K562 (cell line): Measurements from ENCODE around the gene OR9G4. TPM values are rescaled to one million over a fixed set of nuclear protein-coding genes. Genes with fewer than 3 reads are reported as not detected.

Experiments used
- ATAC-seq: fragments of 200-7000 bp; cut with Tn5 transposase; 3 replicates; pipeline ENCODE4 v1.9.1; 2020; ENCODE audit warnings: moderate library complexity
- BruUV-seq: library from RNA; stranded (reverse); fragments of 400-500 nt; replicated peaks from 2 replicates; lab custom pipeline; 2021; lab: Mats Ljungman, UMichigan
- CTCF ChIA-PET: fragments of 300-600 bp; formaldehyde crosslinking; extraction: SDS; loops from one replicate; lab custom pipeline; 2021; ENCODE audit warnings: low intra/inter-chr PET ratio; lab: Yijun Ruan, JAX
- POLR2A ChIA-PET: fragments of 300-600, 350-650 bp; sonication (Branson Sonifier 250); formaldehyde crosslinking; extraction: SDS; loops from one replicate; lab custom pipeline; 2021; ENCODE audit warnings: antibody characterized with exemption, inconsistent platforms; lab: Yijun Ruan, JAX
- DNase-seq, 4 experiments: peaks; one replicate each; pipeline versions ENCODE4 v3.0.0 to v3.0.0-alpha.2; 2011 to 2018; ENCODE audit warnings: low spot score in 3 of 4, mixed read lengths in 3 of 4; ENCODE audit errors: extremely low read depth in 1 of 4
- FAIRE-seq: peaks from 2 replicates; lab custom pipeline; 2011; peaks lifted over from hg19 to GRCh38; lab: Jason Lieb, UNC
- H2AFZ ChIP-seq: 2 replicates; pipeline ENCODE4 v1.6.0; 2011; ENCODE audit warnings: low read depth, low read length, control low read depth, inconsistent platforms
- H3K27ac ChIP-seq: fragments of 200-600 bp; 3 replicates; pipeline ENCODE4 v1.8.0; 2011; ENCODE audit warnings: low read depth, mild to moderate bottlenecking, control low read depth, inconsistent platforms, low read length, moderate library complexity, mixed read lengths; ENCODE audit errors: extremely low read depth
- H3K27me3 ChIP-seq, 2 experiments: fragments of 300-600 bp in 1 of 2; 2 replicates in 1 of 2; 3 replicates in 1 of 2; pipeline versions ENCODE4 v1.6.0 to v1.8.0; 2011; ENCODE audit warnings: inconsistent platforms in 2 of 2, low read length in 2 of 2, mild to moderate bottlenecking in 1 of 2, mixed read lengths in 1 of 2, moderate library complexity in 1 of 2; ENCODE audit not compliant: control insufficient read depth in 2 of 2, insufficient read depth in 2 of 2
- H3K36me3 ChIP-seq: fragments of 300-600 bp; 3 replicates; pipeline ENCODE4 v1.8.0; 2011; ENCODE audit warnings: mild to moderate bottlenecking, low read length, inconsistent platforms; ENCODE audit not compliant: control insufficient read depth, insufficient read depth
- H3K4me1 ChIP-seq, 2 experiments: fragments of 200-600 bp in 1 of 2; replicated peaks in 1 of 2; 2 replicates in 1 of 2; 3 replicates in 1 of 2; pipeline versions ENCODE4 v1.5.1 to v1.8.0; 2011; ENCODE audit warnings: inconsistent platforms in 2 of 2, low read length in 2 of 2, mild to moderate bottlenecking in 1 of 2, mixed read lengths in 1 of 2, moderate library complexity in 1 of 2; ENCODE audit not compliant: control insufficient read depth in 2 of 2, insufficient read depth in 2 of 2
- H3K4me2 ChIP-seq: 2 replicates; pipeline ENCODE4 v1.6.1; 2011; ENCODE audit warnings: low read length, control low read depth, inconsistent platforms, mixed read lengths; ENCODE audit not compliant: insufficient read depth
- H3K4me3 ChIP-seq: fragments of 200-600 bp; sonication (generic), shearing (Covaris generic); 2 replicates; pipeline ENCODE4 v1.5.1; 2016; ENCODE audit warnings: control low read depth, inconsistent platforms
- H3K79me2 ChIP-seq: fragments of 200-600 bp; 3 replicates; pipeline ENCODE4 v1.8.0; 2011; ENCODE audit warnings: low read length, inconsistent platforms; ENCODE audit not compliant: control insufficient read depth, insufficient read depth
- H3K9ac ChIP-seq, 2 experiments: 2 replicates each; pipeline versions ENCODE4 v1.6.0 to v1.6.1; 2011; ENCODE audit warnings: low read depth in 2 of 2, low read length in 2 of 2, control low read depth in 1 of 2, inconsistent platforms in 1 of 2, mild to moderate bottlenecking in 1 of 2, mixed read lengths in 1 of 2; ENCODE audit not compliant: insufficient read depth in 1 of 2
- H3K9me1 ChIP-seq: one replicate; pipeline ENCODE4 v1.6.0; 2011; ENCODE audit warnings: inconsistent platforms, mild to moderate bottlenecking, low read length, moderate library complexity; ENCODE audit not compliant: control insufficient read depth, insufficient read depth
- H3K9me3 ChIP-seq: replicated peaks from 2 replicates; pipeline ENCODE4 v1.5.1; 2011; ENCODE audit warnings: low read depth, low read length, inconsistent platforms; ENCODE audit not compliant: control insufficient read depth, insufficient read depth
- H4K20me1 ChIP-seq: replicated peaks from 2 replicates; pipeline ENCODE4 v1.6.1; 2011; ENCODE audit warnings: low read length, inconsistent platforms, mixed read lengths; ENCODE audit not compliant: control insufficient read depth, insufficient read depth
- BACH1 ChIP-seq: fragments of 200-800 bp; sonication (Bioruptor generic); IDR thresholded peaks from 2 replicates; pipeline ENCODE4 v1.6.1; 2016; ENCODE audit warnings: missing genetic modification characterization, missing compliant biosample characterization
- BDP1 ChIP-seq: IDR thresholded peaks from 3 replicates; pipeline ENCODE4 v1.6.1; 2011; ENCODE audit not compliant: insufficient read length, insufficient read depth
- CBX3 ChIP-seq, 2 experiments: IDR thresholded peaks; 1 replicate in 1 of 2; 2 replicates in 1 of 2; pipeline ENCODE4 v1.6.1; 2012; ENCODE audit warnings: inconsistent platforms in 2 of 2, low read length in 2 of 2, borderline replicate concordance in 1 of 2, control low read depth in 1 of 2
- PREB ChIP-seq: sonication (generic); formaldehyde crosslinking; IDR thresholded peaks from 2 replicates; pipeline ENCODE4 v1.8.1; 2023; ENCODE audit warnings: mild to moderate bottlenecking, missing genetic modification reagents
- PTBP1 ChIP-seq: fragments of 200-400 bp; formaldehyde crosslinking; IDR thresholded peaks from 2 replicates; pipeline ENCODE4 v1.6.1; 2017; ENCODE audit warnings: low read depth, low read length
- RBBP5 ChIP-seq: fragments of 200-600 bp; sonication (generic); IDR thresholded peaks from 2 replicates; pipeline ENCODE4 v1.6.1; 2012; ENCODE audit warnings: borderline replicate concordance, mild to moderate bottlenecking, low read length, control low read depth, inconsistent platforms; ENCODE audit not compliant: insufficient read depth, poor library complexity, severe bottlenecking
- RFX7 ChIP-seq: fragments of 250-450 bp; sonication (Bioruptor Pico); IDR thresholded peaks from 2 replicates; pipeline ENCODE4 v1.5.1; 2021; ENCODE audit warnings: mild to moderate bottlenecking
- SIX5 ChIP-seq, 2 experiments: IDR thresholded peaks; 2 replicates each; pipeline ENCODE4 v1.6.1; 2011; ENCODE audit warnings: low read length in 2 of 2, borderline replicate concordance in 1 of 2, low read depth in 1 of 2, mild to moderate bottlenecking in 1 of 2, moderate library complexity in 1 of 2; ENCODE audit not compliant: insufficient read depth in 1 of 2
- ZBTB1 ChIP-seq: sonication (generic); formaldehyde crosslinking; IDR thresholded peaks from 2 replicates; pipeline ENCODE4 v1.8.1; 2023; ENCODE audit warnings: missing genetic modification reagents, low read depth, mild to moderate bottlenecking, borderline replicate concordance
- ZNF224 ChIP-seq: sonication (generic); formaldehyde crosslinking; IDR thresholded peaks from 2 replicates; pipeline ENCODE4 v1.8.0; 2022; ENCODE audit warnings: mild to moderate bottlenecking, missing genetic modification reagents
- ZNF431 ChIP-seq: sonication (generic); formaldehyde crosslinking; IDR thresholded peaks from 2 replicates; pipeline ENCODE4 v1.8.0; 2022; ENCODE audit warnings: mild to moderate bottlenecking, missing genetic modification reagents
- ZNF561 ChIP-seq: fragments of 450-650 bp; formaldehyde crosslinking; conservative IDR thresholded peaks from 2 replicates; pipeline ENCODE4 v1.4.0; 2020; ENCODE audit warnings: mild to moderate bottlenecking, moderate library complexity
- WGBS: fragments of 100-300 bp; shearing (Covaris generic); methylation state at CpG from one replicate; pipeline ENCODE4 v1.1.6; 2016; ENCODE audit warnings: low coverage, mixed read lengths; ENCODE audit not compliant: insufficient coverage; ENCODE audit errors: missing lambda C conversion rate; 5-methylcytosine and 5-hydroxymethylcytosine counted together
- in situ Hi-C: fragments of 300-500 bp; cut with MboI; formaldehyde crosslinking; loops from 4 replicates; pipeline ENCODE4 v1.15.0; 2018; ENCODE audit warnings: inconsistent platforms, mixed read lengths
- intact Hi-C: fragments of 100-400 bp; cut with micrococcal nuclease; formaldehyde crosslinking; loops from 2 replicates; pipeline ENCODE4 v1.14.2; 2022
- polyA plus RNA-seq, 8 experiments: library from polyadenylated mRNA; depleted of rRNA in 4 of 8; stranded (reverse) in 5 of 8; unstranded in 3 of 8; fragments of >200 nt; fragmentation: Nextera tagmentation in 2 of 8; fragmentation: Illumina TruSeq in 1 of 8; extraction: Ambion mirVana in 2 of 8; extraction: Trizol in 1 of 8; gene quantifications; 2 replicates each; pipeline versions ENCODE4 v1.2.1 to v1.2.3, GENCODE V29; 2011 to 2014; ENCODE audit warnings: inconsistent platforms in 1 of 8, missing spikeins in 1 of 8
- total RNA-seq, 7 experiments: library from RNA; depleted of rRNA in 6 of 7; stranded (reverse); fragments of >200 nt in 6 of 7; fragmentation: Illumina TruSeq in 2 of 7; extraction: Trizol in 2 of 7; gene quantifications; 2 replicates each; pipeline versions ENCODE4 v1.2.1 to v1.2.3, GENCODE V29; 2011 to 2021; ENCODE audit warnings: low replicate concordance in 1 of 7
- TF ChIP-seq, protein P1 (sequence below): fragments of 450-650 bp; IDR thresholded peaks from 2 replicates; pipeline ENCODE4 v1.6.1; 2014; ENCODE audit warnings: low read depth, mild to moderate bottlenecking, moderate library complexity, borderline replicate concordance

Gene OR9G4
- total and polyA plus RNA-seq, 9 of the 15 experiments (the other 6 are each of a cell fraction or from before 2014, with no cell fraction given): not detected

- Histone ChIP-seq H3K27ac (no peak overlapping the region), H3K36me3 (no peaks in the 10 kb centered on the region), H2AFZ (no peak overlapping the region), H3K9me3 (no peaks in the 10 kb centered on the region; the same call in none of the 2 replicates), H3K9ac (no peak overlapping the region), H3K4me1 (no peaks in the 10 kb centered on the region), H3K9me1 (no peaks in the 10 kb centered on the region)
- in situ Hi-C loops: no loop called here
- DNase-seq (no peak), ATAC-seq (no peak)
- POLR2A ChIA-PET: no interaction called here
- intact Hi-C loops: no loop called here
- TF ChIP-seq RFX7 (no peak), ZNF224 (CRISPR knock-in tag) (no peak), CBX3 (IDR thresholded peaks at IDR 0.05; ENCODE audit: borderline replicate concordance in 1 of 2, low read length in 2 of 2) (no peak), RBBP5 (no peak), PTBP1 (no peak), ZNF561 (CRISPR knock-in tag) (no peak), BACH1 (tag) (no peak), ZNF431 (no peak), ZBTB1 (CRISPR knock-in tag) (no peak), SIX5 (IDR thresholded peaks at IDR 0.05; ENCODE audit: borderline replicate concordance in 1 of 2, insufficient read depth in 1 of 2, low read depth in 1 of 2, low read length in 2 of 2) (no peak), PREB (CRISPR knock-in tag) (no peak), BDP1 (no peak)
- TF ChIP-seq, protein P1, sequence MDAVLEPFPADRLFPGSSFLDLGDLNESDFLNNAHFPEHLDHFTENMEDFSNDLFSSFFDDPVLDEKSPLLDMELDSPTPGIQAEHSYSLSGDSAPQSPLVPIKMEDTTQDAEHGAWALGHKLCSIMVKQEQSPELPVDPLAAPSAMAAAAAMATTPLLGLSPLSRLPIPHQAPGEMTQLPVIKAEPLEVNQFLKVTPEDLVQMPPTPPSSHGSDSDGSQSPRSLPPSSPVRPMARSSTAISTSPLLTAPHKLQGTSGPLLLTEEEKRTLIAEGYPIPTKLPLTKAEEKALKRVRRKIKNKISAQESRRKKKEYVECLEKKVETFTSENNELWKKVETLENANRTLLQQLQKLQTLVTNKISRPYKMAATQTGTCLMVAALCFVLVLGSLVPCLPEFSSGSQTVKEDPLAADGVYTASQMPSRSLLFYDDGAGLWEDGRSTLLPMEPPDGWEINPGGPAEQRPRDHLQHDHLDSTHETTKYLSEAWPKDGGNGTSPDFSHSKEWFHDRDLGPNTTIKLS: no peak
- TF ChIP-seq, all 486 proteins: peak for 0
- FAIRE-seq: no peak
- Histone ChIP-seq H3K27me3 (no peaks in the 10 kb centered on the region), H3K79me2 (no peaks in the 10 kb centered on the region), H3K4me3 (no peak overlapping the region), H3K4me2 (no peak overlapping the region), H4K20me1 (no peaks in the 10 kb centered on the region)
- CTCF ChIA-PET: no interaction called here
- 0% methylated on average over 1 of the region's 1 CpG for whole genome bisulfite sequencing
- no TSS peak for BruUV-seq
Observed at GRCh38 chr11:56705784-56706396, 42.6 kb downstream of the OR9G4 start.
